Activated CD8-positive, alpha-beta memory T cell treated with anti-CD3 and anti-CD28 coated beads for 36 hours (primary cell): ENCODE data around the gene PRKG1. TPM values are rescaled to one million over a fixed set of nuclear protein-coding genes. Genes with fewer than 3 reads are reported as not detected.

Experiments used
- CTCF ChIA-PET: fragments of 350-600 bp; sonication (Branson Sonifier 250); formaldehyde crosslinking; loops from one replicate; lab custom pipeline; 2021; ENCODE audit warnings: antibody characterized with exemption; lab: Charles Lee
- POLR2A ChIA-PET: fragments of 350-600 bp; sonication (Branson Sonifier 250); formaldehyde crosslinking; loops from one replicate; lab custom pipeline; 2021; ENCODE audit warnings: antibody characterized with exemption; lab: Charles Lee
- total RNA-seq, 2 experiments: library from RNA; stranded (reverse); gene quantifications; one replicate each; pipeline ENCODE4 v1.2.3, GENCODE V29; 2021

The PRKG1 gene
- total RNA-seq, 2 experiments from 2014 or later, result not detected

GRCh38 chr10:51588984-51589383 is 514.7 kb downstream of the PRKG1 start:
- POLR2A ChIA-PET, result no interaction called here
- CTCF ChIA-PET, result no interaction called here

DNA sequence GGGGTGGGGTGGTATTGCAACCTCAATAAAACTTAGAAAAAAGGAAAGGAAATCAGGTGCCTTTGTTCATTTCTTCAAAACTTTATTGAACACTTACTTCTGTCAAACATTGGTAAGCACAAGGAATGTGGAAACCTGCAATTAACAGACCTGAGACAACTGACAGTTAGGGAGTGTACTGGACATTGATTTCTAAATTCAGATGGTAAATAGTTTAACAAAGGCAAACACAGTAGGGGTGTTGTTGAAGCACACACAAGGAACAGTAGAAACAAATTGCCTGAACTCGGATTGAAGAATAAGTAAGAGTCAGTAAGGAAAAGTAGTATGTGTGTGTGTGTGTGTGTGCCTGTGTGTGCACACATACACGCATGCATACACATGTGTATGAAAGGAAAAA is 516.5 kb downstream of the PRKG1 start:
- POLR2A ChIA-PET, result no interaction called here
- CTCF ChIA-PET, result no interaction called here

DNA sequence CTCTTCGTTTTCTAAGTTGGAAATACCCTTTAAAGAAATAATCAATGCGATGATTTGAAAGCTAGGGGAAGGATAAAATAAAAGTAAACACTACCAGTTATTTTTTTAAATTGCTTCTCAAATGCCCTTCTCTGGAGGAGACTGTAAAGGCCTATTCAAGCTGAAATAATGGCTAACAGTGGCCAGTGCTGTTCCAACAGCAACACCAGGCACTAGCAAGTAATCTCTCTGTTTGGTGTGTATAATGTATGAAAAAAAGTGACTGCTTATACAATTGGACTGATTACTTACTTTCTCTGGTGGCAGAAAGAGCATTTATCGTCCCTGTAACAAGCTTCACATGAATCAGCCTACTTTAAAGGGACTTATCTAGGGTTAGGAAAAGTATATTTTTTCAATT is 522.4 kb downstream of the PRKG1 start:
- ChIA-PET POLR2A (no interaction called here), CTCF (no interaction called here)

DNA sequence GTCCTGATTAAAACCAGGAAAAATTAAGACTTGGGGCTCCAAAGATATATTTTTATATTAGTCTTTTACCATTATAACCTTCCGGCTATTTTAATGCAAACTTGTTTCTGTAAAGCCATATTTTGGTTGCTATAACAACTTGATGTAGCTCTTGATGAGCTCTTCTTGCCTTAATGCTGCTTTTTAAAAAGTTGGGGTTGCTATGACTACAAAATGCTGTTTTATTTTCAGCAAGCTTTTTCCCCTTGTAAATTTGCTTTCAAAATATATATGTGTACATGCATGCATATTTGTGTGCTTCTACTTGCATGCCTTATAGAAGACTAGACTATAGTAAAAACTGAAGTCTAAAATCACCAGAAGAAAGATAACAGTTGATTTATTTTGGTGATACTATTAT is 525.4 kb downstream of the PRKG1 start:
- ChIA-PET CTCF (no interaction called here), POLR2A (no interaction called here)

DNA sequence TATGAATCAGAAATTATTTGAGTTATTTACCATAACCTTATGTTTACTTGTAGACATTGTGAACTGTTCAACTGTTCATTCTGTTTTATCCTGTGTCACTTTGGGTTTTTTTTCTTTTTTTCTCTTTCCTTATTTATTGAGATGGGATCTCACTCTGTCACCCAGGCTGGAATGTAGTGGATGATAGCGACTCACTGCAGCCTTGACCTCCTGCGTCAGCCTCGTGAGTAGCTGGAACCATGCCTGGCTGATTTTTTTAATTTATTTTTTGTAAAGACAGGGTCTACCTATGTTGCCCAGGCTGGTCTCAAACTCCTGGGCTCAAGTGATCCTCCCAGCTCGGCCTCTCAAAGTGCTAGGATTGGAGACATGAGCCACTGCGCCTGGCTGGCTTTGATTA is 528.0 kb downstream of the PRKG1 start:
- POLR2A ChIA-PET, result no interaction called here

DNA sequence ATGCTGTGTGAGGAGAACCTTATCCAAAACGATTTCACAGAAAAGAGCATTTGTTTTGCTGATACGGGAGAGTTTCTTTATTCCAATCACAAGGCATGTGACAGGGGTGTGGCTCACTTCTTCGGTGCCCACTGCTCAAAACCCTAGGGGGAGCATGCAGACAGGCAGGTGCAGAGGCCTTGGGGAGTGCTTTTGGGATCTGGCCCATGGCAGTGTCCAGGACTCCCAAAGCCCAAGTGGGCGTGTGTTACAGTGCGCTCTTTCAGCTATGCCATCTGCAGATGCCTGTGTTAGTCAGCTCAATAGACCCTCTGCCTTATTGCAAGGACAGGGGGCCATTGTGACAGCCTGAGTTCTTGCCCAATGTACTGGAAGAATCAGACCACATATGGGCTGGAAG is 530.3 kb downstream of the PRKG1 start:
- ChIA-PET POLR2A (no interaction called here), CTCF (no interaction called here)

More for the DNA sequence above, 528.0 kb downstream of the PRKG1 start:
- CTCF ChIA-PET, result no interaction called here

GRCh38 chr10:51606825-51607462 is 532.7 kb downstream of the PRKG1 start:
- ChIA-PET POLR2A (no interaction called here), CTCF (no interaction called here)

DNA sequence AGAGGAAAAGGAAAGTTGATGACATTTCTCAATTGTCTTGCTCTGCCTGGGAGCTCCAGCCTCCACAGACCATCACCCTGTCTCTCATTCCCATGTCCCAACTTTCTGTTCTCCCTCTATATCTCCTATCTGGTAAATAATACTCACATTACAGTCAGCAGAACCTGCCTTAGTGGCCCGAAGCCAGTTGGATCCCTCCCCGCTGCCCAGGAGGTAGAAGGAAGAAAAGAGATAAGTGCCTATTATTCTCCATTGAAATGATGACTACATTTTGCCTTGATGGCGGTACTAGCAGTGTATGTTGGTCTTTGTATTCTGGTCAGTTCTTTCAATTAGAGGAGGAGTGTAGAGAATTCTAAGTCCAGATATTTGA is 533.2 kb downstream of the PRKG1 start:
- CTCF ChIA-PET, result no interaction called here
- POLR2A ChIA-PET, result no interaction called here

- POLR2A ChIA-PET, result no interaction called here
- CTCF ChIA-PET, result no interaction called here
Measured at GRCh38 chr10:51608211-51608610, 533.9 kb downstream of the PRKG1 start.

- CTCF ChIA-PET, result no interaction called here
- POLR2A ChIA-PET, result no interaction called here
Measured at GRCh38 chr10:51615764-51616298, 541.5 kb downstream of the PRKG1 start.

GRCh38 chr10:51617576-51618235 is 543.4 kb downstream of the PRKG1 start:
- ChIA-PET POLR2A (no interaction called here), CTCF (no interaction called here)

GRCh38 chr10:51619365-51619764 is 545.1 kb downstream of the PRKG1 start:
- POLR2A ChIA-PET, result no interaction called here

DNA sequence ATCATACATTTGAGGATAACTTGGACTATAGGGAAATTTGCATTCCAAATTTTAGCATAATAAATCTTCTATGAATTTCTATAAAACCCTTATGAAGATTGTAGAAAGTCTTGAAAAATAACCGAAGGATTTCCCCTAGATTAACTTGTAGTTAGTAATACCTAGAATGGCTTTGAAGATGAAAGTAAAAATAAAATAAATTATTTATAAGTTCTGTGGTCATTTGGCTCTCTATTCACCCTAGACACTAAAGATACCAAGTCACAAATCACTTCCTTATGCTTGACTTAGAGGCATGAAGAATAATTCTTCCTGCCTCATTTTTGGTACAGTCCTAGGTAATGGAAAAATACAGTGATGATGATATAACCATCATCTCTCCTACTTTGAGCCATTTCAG is 545.8 kb downstream of the PRKG1 start:
- ChIA-PET POLR2A (no interaction called here), CTCF (no interaction called here)

More at GRCh38 chr10:51619365-51619764, 545.1 kb downstream of the PRKG1 start:
- CTCF ChIA-PET, result no interaction called here

DNA sequence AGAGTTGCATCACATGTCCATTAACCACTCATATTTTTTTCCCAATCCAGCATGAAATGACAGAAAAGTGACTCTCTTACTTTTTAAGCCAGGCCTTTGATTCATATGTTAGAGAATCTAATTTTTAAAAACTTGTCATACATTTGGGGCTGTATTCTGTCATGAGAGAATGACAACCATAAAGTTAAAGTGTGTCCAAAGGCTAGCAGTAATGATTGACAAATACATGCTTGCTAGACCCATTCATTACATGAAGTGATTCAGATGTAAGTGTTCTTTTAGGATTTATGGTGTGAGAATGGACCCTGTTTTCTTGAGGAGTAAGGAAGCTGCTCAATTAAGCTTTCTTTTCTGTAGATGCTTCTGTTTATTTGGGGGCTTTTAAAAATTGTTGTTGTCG is 549.7 kb downstream of the PRKG1 start:
- ChIA-PET POLR2A (no interaction called here), CTCF (no interaction called here)

GRCh38 chr10:51629934-51630639 is 555.8 kb downstream of the PRKG1 start:
- ChIA-PET CTCF (no interaction called here), POLR2A (no interaction called here)

GRCh38 chr10:51630640-51631005 is 556.3 kb downstream of the PRKG1 start:
- CTCF ChIA-PET, result no interaction called here
- POLR2A ChIA-PET, result no interaction called here

GRCh38 chr10:51635436-51635835 is 561.1 kb downstream of the PRKG1 start:
- POLR2A ChIA-PET, result no interaction called here
- CTCF ChIA-PET, result no interaction called here

DNA sequence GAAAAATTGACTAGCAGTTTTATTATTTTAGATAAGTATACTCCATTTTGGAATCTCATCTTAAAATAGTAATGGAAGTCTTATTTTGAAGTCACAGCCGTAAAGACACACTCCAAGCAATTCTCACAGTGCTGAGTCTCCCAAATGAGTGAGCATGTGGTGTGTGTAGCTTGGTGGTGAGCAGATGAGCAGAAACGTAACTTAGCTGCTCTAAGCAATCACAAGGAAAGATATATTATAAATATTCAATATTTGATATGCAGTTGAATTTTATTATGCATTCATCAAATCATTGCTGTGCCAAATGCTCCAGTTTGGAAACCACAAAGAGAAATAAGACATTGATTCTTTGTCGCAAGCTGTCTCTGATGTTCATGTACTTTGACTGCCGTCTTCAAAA is 563.9 kb downstream of the PRKG1 start:
- ChIA-PET CTCF (no interaction called here), POLR2A (no interaction called here)

DNA sequence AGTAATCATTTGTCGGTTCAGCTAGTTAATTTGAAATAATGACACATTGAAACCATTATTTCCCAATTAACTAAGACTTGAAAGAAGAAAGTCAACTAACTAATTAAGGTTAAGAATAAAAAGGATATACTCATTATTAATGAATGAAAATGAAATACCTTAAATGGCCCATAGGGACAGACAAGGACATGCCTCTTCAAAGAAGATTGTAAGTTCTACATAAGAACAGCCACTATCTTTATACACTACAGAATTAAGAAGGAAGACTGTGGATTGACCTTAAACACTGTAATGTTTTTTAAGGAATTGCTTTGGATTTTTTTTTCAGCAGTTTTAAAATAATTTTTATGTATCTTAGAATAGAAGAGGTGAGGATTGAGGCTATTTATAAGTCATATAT is 564.5 kb downstream of the PRKG1 start:
- CTCF ChIA-PET, result no interaction called here
- POLR2A ChIA-PET, result no interaction called here

GRCh38 chr10:51640120-51640819 is 566.0 kb downstream of the PRKG1 start:
- ChIA-PET POLR2A (no interaction called here), CTCF (interaction anchor here (0.8 kb wide), 1 partner anchor 81 kb away, joined by 3 read pairs; no protein-coding TSS in a partner anchor)
